HEK293T (cell line): ENCODE results near the gene LAMA3.

Experiments
- ARNT ChIP-seq: fragments of 450-650 bp; IDR thresholded peaks from 2 replicates; pipeline ENCODE4 v1.6.1; 2017; ENCODE audit warnings: mild to moderate bottlenecking
- BHLHE40 ChIP-seq: fragments of 450-650 bp; IDR thresholded peaks from 2 replicates; pipeline ENCODE4 v1.6.1; 2016; ENCODE audit warnings: mild to moderate bottlenecking, moderate library complexity, borderline replicate concordance
- ELF4 ChIP-seq: fragments of 450-650 bp; IDR thresholded peaks from 2 replicates; pipeline ENCODE4 v1.6.1; 2017; ENCODE audit warnings: antibody characterized with exemption
- FOXA1 ChIP-seq: fragments of 450-650 bp; IDR thresholded peaks from 2 replicates; pipeline ENCODE4 v1.6.1; 2016; ENCODE audit warnings: mild to moderate bottlenecking
- FOXK2 ChIP-seq: fragments of 450-650 bp; IDR thresholded peaks from 2 replicates; pipeline ENCODE4 v1.6.1; 2016; ENCODE audit warnings: mild to moderate bottlenecking
- FOXM1 ChIP-seq: fragments of 450-650 bp; IDR thresholded peaks from 2 replicates; pipeline ENCODE4 v1.6.1; 2017; ENCODE audit warnings: mild to moderate bottlenecking, borderline replicate concordance
- HDGF ChIP-seq: fragments of 450-650 bp; IDR thresholded peaks from 2 replicates; pipeline ENCODE4 v1.6.1; 2017; ENCODE audit warnings: antibody characterized with exemption, borderline replicate concordance
- NFRKB ChIP-seq: fragments of 450-650 bp; IDR thresholded peaks from 2 replicates; pipeline ENCODE4 v1.6.1; 2016; ENCODE audit warnings: mild to moderate bottlenecking, moderate library complexity
- SP1 ChIP-seq: fragments of 450-650 bp; IDR thresholded peaks from 2 replicates; pipeline ENCODE4 v1.6.1; 2017
- SUZ12 ChIP-seq: fragments of 450-650 bp; IDR thresholded peaks from 2 replicates; pipeline ENCODE4 v1.6.1; 2016; ENCODE audit warnings: mild to moderate bottlenecking
- TARDBP ChIP-seq: fragments of 450-650 bp; IDR thresholded peaks from 2 replicates; pipeline ENCODE4 v1.6.1; 2016
- ZNF384 ChIP-seq: fragments of 450-650 bp; IDR thresholded peaks from 2 replicates; pipeline ENCODE4 v1.6.1; 2016
- TF ChIP-seq, protein P1 (sequence below): fragments of 450-650 bp; IDR thresholded peaks from 2 replicates; pipeline ENCODE4 v1.6.1; 2016

DNA sequence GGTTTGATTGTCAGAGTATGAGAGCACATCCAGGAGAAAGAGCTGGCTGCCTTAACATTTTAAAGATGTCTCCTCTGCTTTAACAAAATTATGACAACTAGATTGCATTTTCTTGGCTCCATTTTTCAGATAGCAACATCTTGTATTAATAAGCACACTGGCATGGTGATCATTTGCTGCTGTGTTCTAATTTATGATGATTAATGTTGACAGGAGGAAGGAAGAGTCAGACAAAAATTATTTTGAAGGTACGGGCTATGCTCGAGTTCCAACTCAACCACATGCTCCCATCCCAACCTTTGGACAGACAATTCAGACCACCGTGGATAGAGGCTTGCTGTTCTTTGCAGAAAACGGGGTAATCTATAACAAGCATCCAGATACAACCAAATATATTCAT, 227.1 kb downstream of the LAMA3 start:
- no peak for TF ChIP-seq NFRKB
- no peak for TF ChIP-seq BHLHE40
- no peak for TF ChIP-seq ARNT
- TF ChIP-seq, protein P1, sequence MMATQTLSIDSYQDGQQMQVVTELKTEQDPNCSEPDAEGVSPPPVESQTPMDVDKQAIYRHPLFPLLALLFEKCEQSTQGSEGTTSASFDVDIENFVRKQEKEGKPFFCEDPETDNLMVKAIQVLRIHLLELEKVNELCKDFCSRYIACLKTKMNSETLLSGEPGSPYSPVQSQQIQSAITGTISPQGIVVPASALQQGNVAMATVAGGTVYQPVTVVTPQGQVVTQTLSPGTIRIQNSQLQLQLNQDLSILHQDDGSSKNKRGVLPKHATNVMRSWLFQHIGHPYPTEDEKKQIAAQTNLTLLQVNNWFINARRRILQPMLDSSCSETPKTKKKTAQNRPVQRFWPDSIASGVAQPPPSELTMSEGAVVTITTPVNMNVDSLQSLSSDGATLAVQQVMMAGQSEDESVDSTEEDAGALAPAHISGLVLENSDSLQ, result peak; percentile 3; the same call in 1 of the 2 replicates
- TF ChIP-seq TARDBP, result no peak
- no peak for TF ChIP-seq FOXA1
- TF ChIP-seq HDGF, result no peak
- TF ChIP-seq FOXM1, result no peak
- TF ChIP-seq SP1, result no peak
- no peak for TF ChIP-seq FOXK2
- no peak for TF ChIP-seq ELF4
- TF ChIP-seq SUZ12, result no peak
- TF ChIP-seq ZNF384, result no peak
